Liver (tissue), 3 donors: ENCODE measurements around the gene SH2D7.

Source experiments
- ATF3 ChIP-seq: IDR thresholded peaks from 2 replicates; pipeline ENCODE4 v1.6.1; 2016; ENCODE audit warnings: antibody characterized with exemption
- CTCF ChIP-seq: fragments of 150-350 bp; IDR thresholded peaks from 2 replicates; pipeline ENCODE4 v1.5.1; 2017; ENCODE audit warnings: improper control_type of control experiment, low read depth, low read length; ENCODE audit not compliant: missing input control
- FOXA1 ChIP-seq: IDR thresholded peaks from 2 replicates; pipeline ENCODE4 v1.6.1; 2016; ENCODE audit warnings: antibody characterized with exemption
- HNF4G ChIP-seq: IDR thresholded peaks from 2 replicates; pipeline ENCODE4 v1.6.1; 2016; ENCODE audit warnings: antibody characterized with exemption
- JUND ChIP-seq, 2 donors: IDR thresholded peaks; 2 replicates each; pipeline ENCODE4 v1.6.1; 2016; ENCODE audit warnings: antibody characterized with exemption in 2 of 2
- NR2F2 ChIP-seq: IDR thresholded peaks from 2 replicates; pipeline ENCODE4 v1.6.1; 2016; ENCODE audit warnings: antibody characterized with exemption
- RXRA ChIP-seq, 2 donors: IDR thresholded peaks; 2 replicates each; pipeline ENCODE4 v1.6.1; 2017 to 2018; ENCODE audit warnings: antibody characterized with exemption in 2 of 2, mild to moderate bottlenecking in 1 of 2
- SP1 ChIP-seq: IDR thresholded peaks from 2 replicates; pipeline ENCODE4 v1.6.1; 2018; ENCODE audit warnings: antibody characterized with exemption, mild to moderate bottlenecking
- YY1 ChIP-seq: IDR thresholded peaks from 2 replicates; pipeline ENCODE4 v1.6.1; 2016; ENCODE audit warnings: antibody characterized with exemption, mild to moderate bottlenecking
- TF ChIP-seq, protein P1 (sequence below): IDR thresholded peaks from 2 replicates; pipeline ENCODE4 v1.6.1; 2016; ENCODE audit warnings: antibody characterized with exemption
- donor health status: healthy.
- donor health status: healthy.

- TF ChIP-seq CTCF (no peak), FOXA1 (no peak), HNF4G (no peak), NR2F2 (no peak), JUND (IDR thresholded peaks at IDR 0.05) (no peak), SP1 (no peak), ATF3 (no peak), RXRA (IDR thresholded peaks at IDR 0.05) (no peak), YY1 (no peak)
- TF ChIP-seq, protein P1, sequence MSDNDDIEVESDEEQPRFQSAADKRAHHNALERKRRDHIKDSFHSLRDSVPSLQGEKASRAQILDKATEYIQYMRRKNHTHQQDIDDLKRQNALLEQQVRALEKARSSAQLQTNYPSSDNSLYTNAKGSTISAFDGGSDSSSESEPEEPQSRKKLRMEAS, result no peak
These were observed 12.3 kb upstream of the SH2D7 start for GRCh38 chr15:78080088-78080460.
